ENCODE results near the gene SLC2A11. TPM values are rescaled to one million over a fixed set of nuclear protein-coding genes. Genes with fewer than 3 reads are reported as not detected.

SLC2A11 gene
- total and polyA plus RNA-seq, 9 of the 15 experiments (the other 6 are each of a cell fraction or from before 2014, with no cell fraction given): 0.44 to 2.7 (median 2.1) TPM

DNA sequence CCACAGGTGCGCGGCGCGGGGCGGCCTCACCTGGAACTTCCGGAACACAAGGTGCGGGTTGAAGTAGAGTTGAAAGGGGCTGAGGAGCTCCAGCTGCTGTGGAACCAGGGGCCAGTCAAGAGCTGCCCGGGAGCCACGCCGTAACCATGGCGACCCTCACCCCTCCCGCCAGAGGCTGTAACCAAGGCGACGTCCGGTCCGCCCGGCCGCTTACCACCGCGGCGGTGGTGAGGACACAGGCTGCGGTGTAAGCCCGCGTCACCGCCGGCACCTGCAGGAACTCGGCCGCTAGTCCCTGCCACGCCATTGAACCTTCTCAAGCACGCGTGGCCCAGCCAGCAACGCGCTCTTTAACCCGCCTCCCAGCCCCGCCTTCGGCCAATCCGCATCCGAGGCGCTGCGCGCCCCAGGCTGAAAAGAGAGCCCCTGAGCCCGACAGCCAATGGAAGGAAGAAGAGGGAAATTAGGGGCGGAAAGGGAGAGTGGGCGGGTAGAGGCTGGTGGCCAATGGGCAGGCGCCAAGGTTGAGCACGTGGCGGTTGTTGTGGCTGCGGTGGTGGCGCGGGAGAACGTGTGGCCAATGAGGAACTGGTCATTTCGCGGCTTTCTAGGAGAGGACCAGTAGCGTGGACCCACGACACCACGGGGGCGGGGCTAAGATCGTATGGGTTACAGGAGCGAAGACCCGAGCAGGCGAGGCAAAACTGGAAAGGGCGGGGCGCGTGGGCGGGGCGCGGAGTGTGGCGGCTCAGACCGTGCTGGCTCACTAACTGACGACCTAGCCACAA, 18.8 kb upstream of the SLC2A11 start, which contains the start of gene DERL3 (continued):
- peak; percentile 85 for TF ChIP-seq NEUROD1 (IDR thresholded peaks at IDR 0.05; ENCODE audit: borderline replicate concordance, low read depth, low read length, partially characterized antibody)
- TF ChIP-seq KAT2B (IDR thresholded peaks at IDR 0.05; ENCODE audit: low read depth, low read length): no peak
- no peak for TF ChIP-seq ELF2 (CRISPR knock-in tag; IDR thresholded peaks at IDR 0.05)
- 0 out of 3 replicates have a peak, but pooled peaks of 1 of the 2 experiments have one; percentile 47 for TF ChIP-seq CBX3 (IDR thresholded peaks at IDR 0.05; ENCODE audit: borderline replicate concordance in 1 of 2, low read length in 2 of 2)
- peak; percentile 72 for TF ChIP-seq BMI1 (IDR thresholded peaks at IDR 0.05; ENCODE audit: low read length)
- TF ChIP-seq CTBP1 (IDR thresholded peaks at IDR 0.05; ENCODE audit: borderline replicate concordance): no peak
- TF ChIP-seq RBM34 (IDR thresholded peaks at IDR 0.05; ENCODE audit: borderline replicate concordance, insufficient read depth, low read length): no peak
- no peak for TF ChIP-seq ATF1 (CRISPR knock-in tag; IDR thresholded peaks at IDR 0.05)
- peak; percentile 94 for TF ChIP-seq ATF1 (tag; IDR thresholded peaks at IDR 0.05)
- peak; percentile 99 to 100 for TF ChIP-seq FOXK2 (conservative IDR thresholded peaks at IDR 0.05 in 1 of 2, IDR thresholded peaks at IDR 0.05 in 1 of 2; ENCODE audit: low read depth in 2 of 2)
- TF ChIP-seq HOXB6 (CRISPR knock-in tag; IDR thresholded peaks at IDR 0.05; ENCODE audit: borderline replicate concordance): no peak
- TF ChIP-seq ZFP30 (CRISPR knock-in tag; IDR thresholded peaks at IDR 0.05; ENCODE audit: borderline replicate concordance): no peak
- TF ChIP-seq ESRRA (IDR thresholded peaks at IDR 0.05; ENCODE audit: borderline replicate concordance, low read depth): peak; percentile 68; the same call in 1 of the 2 replicates
- TF ChIP-seq FOXA3 (CRISPR knock-in tag; conservative IDR thresholded peaks at IDR 0.05 in 1 of 2, IDR thresholded peaks at IDR 0.05 in 1 of 2): peak in 1 of 2 experiments; percentile 67; a peak in 2 of 4 replicates
- TF ChIP-seq ELF4 (CRISPR knock-in tag; IDR thresholded peaks at IDR 0.05): no peak
- TF ChIP-seq, protein P1, sequence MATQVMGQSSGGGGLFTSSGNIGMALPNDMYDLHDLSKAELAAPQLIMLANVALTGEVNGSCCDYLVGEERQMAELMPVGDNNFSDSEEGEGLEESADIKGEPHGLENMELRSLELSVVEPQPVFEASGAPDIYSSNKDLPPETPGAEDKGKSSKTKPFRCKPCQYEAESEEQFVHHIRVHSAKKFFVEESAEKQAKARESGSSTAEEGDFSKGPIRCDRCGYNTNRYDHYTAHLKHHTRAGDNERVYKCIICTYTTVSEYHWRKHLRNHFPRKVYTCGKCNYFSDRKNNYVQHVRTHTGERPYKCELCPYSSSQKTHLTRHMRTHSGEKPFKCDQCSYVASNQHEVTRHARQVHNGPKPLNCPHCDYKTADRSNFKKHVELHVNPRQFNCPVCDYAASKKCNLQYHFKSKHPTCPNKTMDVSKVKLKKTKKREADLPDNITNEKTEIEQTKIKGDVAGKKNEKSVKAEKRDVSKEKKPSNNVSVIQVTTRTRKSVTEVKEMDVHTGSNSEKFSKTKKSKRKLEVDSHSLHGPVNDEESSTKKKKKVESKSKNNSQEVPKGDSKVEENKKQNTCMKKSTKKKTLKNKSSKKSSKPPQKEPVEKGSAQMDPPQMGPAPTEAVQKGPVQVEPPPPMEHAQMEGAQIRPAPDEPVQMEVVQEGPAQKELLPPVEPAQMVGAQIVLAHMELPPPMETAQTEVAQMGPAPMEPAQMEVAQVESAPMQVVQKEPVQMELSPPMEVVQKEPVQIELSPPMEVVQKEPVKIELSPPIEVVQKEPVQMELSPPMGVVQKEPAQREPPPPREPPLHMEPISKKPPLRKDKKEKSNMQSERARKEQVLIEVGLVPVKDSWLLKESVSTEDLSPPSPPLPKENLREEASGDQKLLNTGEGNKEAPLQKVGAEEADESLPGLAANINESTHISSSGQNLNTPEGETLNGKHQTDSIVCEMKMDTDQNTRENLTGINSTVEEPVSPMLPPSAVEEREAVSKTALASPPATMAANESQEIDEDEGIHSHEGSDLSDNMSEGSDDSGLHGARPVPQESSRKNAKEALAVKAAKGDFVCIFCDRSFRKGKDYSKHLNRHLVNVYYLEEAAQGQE (IDR thresholded peaks at IDR 0.05; ENCODE audit: borderline replicate concordance): peak; percentile 39
- TF ChIP-seq, protein P1 (CRISPR knock-in tag; IDR thresholded peaks at IDR 0.05; ENCODE audit: low read depth): no peak
- TF ChIP-seq RNF2 (IDR thresholded peaks at IDR 0.05): peak; percentile 43; the same call in 1 of the 2 replicates
- TF ChIP-seq, protein P2, sequence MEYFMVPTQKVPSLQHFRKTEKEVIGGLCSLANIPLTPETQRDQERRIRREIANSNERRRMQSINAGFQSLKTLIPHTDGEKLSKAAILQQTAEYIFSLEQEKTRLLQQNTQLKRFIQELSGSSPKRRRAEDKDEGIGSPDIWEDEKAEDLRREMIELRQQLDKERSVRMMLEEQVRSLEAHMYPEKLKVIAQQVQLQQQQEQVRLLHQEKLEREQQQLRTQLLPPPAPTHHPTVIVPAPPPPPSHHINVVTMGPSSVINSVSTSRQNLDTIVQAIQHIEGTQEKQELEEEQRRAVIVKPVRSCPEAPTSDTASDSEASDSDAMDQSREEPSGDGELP (CRISPR knock-in tag; IDR thresholded peaks at IDR 0.05; ENCODE audit: borderline replicate concordance): peak; percentile 90
- no peak for TF ChIP-seq PRMT5 (CRISPR knock-in tag; IDR thresholded peaks at IDR 0.05)
- TF ChIP-seq HDAC2 (IDR thresholded peaks at IDR 0.05): 0 out of 2 replicates have a peak, but pooled peaks have one; percentile 45
